ENCODE results near the gene HIRA.

The HIRA gene, protein sequence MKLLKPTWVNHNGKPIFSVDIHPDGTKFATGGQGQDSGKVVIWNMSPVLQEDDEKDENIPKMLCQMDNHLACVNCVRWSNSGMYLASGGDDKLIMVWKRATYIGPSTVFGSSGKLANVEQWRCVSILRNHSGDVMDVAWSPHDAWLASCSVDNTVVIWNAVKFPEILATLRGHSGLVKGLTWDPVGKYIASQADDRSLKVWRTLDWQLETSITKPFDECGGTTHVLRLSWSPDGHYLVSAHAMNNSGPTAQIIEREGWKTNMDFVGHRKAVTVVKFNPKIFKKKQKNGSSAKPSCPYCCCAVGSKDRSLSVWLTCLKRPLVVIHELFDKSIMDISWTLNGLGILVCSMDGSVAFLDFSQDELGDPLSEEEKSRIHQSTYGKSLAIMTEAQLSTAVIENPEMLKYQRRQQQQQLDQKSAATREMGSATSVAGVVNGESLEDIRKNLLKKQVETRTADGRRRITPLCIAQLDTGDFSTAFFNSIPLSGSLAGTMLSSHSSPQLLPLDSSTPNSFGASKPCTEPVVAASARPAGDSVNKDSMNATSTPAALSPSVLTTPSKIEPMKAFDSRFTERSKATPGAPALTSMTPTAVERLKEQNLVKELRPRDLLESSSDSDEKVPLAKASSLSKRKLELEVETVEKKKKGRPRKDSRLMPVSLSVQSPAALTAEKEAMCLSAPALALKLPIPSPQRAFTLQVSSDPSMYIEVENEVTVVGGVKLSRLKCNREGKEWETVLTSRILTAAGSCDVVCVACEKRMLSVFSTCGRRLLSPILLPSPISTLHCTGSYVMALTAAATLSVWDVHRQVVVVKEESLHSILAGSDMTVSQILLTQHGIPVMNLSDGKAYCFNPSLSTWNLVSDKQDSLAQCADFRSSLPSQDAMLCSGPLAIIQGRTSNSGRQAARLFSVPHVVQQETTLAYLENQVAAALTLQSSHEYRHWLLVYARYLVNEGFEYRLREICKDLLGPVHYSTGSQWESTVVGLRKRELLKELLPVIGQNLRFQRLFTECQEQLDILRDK
- total RNA-seq: 4.0 to 12.6 (median 7.6) reads per million in 17 experiments

DNA sequence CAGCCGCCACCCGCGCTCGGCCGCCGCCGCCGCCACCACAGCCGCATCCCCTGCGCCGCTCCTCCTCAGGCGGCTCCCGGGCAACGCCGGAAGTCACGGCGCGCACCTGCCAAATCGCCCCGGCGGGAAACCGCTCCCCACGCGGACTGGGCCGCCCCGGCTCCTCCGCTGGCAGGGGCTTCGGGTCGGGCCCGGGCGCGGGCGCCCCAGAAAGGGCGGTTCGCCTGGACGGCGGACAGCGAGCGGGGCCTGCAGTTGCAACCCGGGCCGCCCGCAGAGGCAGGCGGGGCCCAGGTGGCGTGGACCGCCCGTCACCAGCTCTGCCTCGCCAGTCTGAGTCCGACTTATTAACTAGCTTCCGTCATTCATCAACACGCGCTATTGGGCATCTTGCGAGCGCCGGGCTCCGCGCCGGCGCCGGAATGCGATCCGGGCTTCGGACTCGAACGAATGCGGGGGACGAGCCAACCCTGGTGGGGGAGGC lies at the start of gene HIRA:
Gene HIRA (minus strand): TSS at position 85 of the 484 bp plus-strand sequence. CDS start 257 bp downstream, outside the sequence.
- peak; percentile 79 to 91 (median 86) for DNase-seq

- no peak for DNase-seq
These were observed 49.3 kb upstream of the HIRA start for GRCh38 chr22:19480789-19481188.

DNA sequence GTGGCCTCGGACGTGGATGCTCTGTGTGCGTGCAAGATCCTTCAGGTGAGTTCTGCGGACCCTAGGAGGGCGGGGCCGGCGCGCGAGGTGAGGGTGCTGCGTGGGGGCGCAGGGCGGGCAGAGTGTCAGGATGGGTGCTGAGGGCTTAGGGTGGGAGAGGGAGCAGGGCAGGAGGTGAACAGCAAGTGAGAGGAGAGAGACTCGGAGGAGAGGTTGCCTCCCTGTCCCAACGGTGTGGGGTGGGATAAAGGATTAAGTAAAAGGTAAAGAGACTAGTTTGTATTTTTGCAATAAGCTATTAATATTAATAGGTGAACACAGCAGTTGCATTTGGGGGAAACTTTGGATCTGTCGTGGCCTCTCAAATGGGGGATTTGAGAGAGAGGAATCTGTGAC lies 48.6 kb upstream of the HIRA start:
- DNase-seq: no peak

DNA sequence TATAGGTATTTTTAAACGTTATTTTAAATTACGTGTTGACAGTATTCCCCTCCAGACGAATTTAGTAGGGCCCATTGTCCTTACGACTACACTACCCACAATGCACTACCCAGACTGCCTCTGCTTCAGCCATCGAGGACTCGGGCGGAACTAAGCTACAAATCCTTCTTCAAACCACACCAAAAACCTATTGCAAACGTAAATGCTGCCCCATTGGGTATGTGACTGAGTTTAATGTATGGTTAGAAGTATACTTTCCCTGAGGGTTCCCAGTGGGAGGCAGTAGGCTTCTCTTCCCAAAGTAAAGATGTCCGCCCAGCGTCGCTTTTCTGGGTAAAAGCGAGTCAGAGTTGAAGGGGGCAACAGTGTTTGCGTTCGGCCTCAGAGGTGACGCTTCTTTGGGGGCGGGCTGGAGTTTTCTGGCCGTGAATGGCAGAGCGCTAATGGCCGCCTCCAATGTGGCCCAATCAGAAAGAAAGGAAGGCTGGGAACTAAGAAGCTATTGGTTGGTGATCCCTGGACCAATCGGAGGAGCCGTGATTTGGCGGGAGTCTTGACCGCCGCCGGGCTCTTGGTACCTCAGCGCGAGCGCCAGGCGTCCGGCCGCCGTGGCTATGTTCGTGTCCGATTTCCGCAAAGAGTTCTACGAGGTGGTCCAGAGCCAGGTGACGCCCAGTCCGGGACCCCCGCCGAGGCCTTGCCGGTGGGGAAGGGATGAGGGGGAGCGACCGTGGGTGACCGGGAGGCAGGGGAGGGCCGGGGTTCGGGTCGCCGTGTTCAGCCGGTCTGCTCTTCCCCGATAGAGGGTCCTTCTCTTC lies 48.0 kb upstream of the HIRA start, which contains the start of gene CDC45:
Gene CDC45 (plus strand): TSS at position 566 of the 818 bp plus-strand sequence. CDS start 49 bp downstream, at position 615.
- DNase-seq: peak; percentile 98 to 99 (median 98)

DNA sequence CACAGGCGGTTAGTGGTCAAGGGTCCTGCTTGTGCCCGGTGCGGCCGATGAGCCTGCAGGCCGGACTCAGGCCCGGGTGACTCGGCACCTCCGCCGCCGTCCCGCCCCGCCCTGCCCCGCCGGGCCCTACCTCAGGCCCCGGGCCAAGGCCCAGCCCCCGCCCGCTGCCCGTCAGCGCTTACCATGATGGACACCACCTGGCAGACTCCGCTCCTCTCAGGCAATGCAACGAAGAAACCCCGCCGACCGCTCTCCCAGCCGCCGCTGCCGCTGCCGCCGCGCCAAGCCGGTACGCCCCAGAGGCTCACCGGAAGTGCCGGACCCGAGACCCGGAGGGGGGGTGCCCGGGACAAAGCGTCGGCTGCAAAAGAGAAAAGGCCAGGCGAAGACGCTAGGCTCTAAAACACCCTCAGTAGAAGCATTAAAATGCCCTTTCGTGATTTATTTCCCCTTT lies 47.4 kb upstream of the HIRA start, which contains the start of gene UFD1:
Gene UFD1 (minus strand): TSS at position 293 of the 454 bp plus-strand sequence. CDS start 108 bp downstream, at position 185.
- peak; percentile 77 to 91 (median 83) for DNase-seq

GRCh38 chr22:19478045-19478900 lies 46.7 kb upstream of the HIRA start:
- DNase-seq: peak in 1 of 4 experiments; percentile 0

DNA sequence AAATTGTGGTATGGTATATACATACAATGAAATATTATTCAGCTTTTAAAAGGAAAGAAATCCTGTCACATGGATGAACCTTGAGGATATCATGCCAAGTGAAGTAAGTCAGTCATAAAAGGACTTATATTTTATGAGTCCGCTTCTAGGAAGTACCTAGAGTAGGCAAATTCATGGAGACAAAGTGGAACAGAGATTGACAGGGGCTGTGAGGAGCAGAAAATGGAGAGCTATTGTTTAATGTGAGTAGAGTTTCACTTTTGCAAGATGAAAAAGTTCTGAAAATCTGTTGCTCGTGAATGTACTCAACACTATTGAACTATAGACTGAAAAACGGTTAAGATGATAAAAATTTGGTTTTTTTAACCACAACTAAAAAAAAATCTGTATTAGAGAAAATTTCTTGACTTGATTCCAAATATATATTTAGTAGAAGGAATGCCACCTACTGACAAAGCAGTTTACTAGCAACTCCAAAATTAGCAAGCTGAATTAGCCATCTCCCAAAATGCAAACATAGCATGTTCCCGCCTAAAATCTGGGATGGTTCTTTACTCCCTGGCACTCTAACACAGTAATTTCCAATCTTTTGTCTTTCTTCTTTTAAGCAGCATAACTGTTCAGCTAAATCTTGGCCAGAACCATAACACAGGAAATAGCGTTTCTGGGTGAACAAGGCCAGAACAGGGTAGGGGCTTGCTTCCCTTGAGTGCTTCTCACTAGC lies 46.0 kb upstream of the HIRA start:
- DNase-seq: peak in 2 of 4 experiments; percentile 6 to 30

GRCh38 chr22:19476023-19476422 lies 44.5 kb upstream of the HIRA start:
- DNase-seq: no peak

- no peak for DNase-seq
These were observed 42.0 kb upstream of the HIRA start for GRCh38 chr22:19473578-19473977.

DNA sequence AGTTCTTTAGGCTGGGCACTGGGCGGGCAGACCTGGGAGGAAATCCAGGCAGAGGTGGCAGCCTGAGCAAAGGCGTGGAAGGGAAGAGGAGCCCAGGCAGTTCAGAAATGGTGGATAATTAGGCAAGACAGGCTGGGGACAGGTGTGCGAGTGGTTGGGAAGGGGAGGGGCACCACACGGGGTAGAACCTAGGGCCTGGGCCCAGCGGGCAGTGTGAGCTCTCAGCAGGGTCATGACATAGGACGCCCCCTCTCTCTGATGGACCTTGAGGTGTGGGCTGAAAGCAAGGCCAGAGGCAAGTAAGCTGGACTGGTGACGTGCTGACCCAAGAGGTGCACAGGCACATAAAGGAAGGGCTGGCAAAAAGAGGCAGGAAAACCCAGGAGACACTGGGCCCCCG lies 40.7 kb upstream of the HIRA start:
- no peak for DNase-seq

DNA sequence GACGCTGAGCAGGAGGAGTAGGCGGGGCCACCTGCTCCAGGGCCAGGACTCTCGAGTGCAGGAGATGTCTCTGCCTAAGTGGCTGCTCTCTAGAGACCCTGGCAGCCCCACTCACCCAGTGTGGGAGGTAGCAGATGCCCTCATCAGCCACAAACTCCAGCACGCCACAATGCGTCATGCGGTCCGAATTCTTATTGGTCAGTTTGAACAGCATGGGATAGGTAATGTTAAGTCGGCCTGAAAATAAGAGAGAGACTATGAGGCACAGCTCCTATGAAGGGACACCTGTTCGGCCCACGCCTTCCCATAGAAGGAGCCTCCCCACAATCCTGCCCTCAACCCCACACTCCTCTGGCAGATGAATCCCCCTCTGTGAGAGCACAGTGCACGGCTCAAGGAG lies 40.0 kb upstream of the HIRA start:
- no peak for DNase-seq

DNA sequence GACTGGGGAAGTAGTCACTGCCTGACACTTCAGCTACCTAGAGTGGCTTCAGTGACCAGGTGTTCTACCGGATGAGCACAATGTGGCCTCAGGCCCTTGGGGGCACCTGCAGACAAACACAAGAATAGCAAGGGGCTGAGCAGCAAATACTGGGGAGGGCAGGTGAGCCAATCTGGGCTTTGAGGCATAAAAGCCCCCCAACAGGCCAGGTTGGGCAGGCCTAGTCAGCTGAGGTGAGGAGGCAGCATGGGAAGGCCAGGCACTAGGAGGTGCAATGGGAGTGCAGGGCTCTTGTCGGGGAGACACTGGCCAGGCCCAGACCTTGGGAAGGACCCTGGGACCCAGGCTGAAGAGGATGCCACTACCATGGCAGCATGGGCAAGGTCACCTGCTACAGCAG lies 38.5 kb upstream of the HIRA start:
- no peak for DNase-seq

GRCh38 chr22:19469421-19469820 lies 37.9 kb upstream of the HIRA start:
- DNase-seq: no peak

DNA sequence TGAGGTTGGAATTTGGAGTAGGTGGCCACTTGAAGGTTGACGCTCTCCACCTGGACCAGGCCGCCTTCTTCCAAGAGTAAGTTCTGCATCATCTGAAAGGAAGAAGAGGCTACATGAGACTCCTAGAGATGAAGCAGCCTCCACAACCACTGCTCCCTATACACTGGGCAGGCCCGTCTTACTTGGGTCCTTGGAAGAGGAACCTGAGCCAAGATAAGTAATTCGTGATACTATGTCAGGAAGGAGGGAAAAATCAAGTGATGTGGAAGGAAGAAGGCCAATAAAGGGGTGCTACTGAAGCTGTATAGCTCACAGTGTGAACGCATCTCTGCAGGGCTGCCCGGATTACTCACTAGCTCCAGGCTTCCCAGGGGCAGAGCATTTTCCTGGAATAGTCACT lies 36.4 kb upstream of the HIRA start:
- DNase-seq: no peak

DNA sequence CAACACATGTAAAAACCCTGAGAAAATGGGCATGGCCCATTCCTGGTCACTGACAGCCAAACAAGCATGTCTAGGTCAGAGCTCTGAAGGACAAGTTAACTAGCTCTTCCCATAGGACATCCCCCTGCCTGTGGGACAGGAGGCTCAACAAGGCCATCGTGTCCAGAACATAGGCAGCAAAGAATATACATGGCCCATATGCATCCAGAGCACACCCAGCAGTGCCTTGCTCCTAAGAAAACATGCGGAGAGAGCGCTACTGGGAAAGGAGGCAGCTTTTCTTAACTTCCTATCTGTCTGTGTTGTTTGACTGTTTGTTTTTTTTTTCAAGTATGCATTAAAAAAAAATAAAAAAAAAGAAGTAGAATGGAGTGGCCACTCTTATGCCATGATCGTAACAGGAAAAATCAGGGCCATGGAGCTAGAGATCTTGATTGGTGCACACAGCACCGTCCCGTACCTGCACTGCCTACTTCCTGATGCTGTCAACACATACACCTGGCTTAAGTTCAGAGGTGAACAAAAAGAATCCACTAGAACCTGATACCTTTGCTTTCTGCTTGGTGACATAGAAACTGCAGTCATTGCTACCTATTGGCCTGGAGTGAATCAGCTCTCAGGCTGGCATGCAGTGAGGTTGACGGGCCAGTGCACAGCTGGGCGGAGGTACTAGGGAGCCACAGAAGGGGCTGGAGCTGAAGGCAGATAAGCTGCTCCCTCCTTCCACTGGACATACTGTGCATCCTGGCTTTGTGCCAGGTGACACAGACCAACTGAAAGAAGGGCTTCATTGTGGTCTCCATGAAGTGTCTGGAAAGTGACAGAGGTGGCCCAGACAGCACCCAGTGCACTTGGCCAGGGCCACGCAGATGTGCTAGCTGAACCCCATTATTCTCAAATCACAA lies 35.6 kb upstream of the HIRA start:
- DNase-seq: no peak

GRCh38 chr22:19466126-19466716 lies 34.7 kb upstream of the HIRA start:
- no peak for DNase-seq

GRCh38 chr22:19464975-19465374 lies 33.4 kb upstream of the HIRA start:
- DNase-seq: no peak

DNA sequence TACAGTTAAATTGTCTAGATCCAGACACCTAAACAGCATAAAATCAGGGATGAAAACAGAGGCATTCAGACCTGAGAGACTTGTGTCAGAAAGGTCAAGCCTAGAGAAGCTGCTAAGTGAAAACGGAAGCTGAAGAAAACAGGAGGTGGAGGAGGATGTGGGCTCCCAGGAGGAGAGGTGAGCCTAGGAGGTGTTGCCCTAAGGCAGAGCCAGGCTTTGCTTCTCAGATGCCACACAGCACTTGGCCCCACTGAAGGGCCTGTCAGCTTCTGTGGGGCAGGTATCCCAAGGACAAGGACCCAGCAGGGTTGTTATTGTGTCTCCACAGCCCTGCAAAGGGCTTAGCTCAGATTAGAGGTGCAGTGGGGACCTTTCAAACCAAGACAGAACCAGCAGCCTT lies 33.0 kb upstream of the HIRA start:
- DNase-seq: no peak
